Activated naive CD8-positive, alpha-beta T cell treated with anti-CD3 and anti-CD28 coated beads, Interleukin-2, amount 10 ng/mL, durations not matched to agents 7 days and 5 days (primary cell): ENCODE results near the gene FER. TPM values are rescaled to one million over a fixed set of nuclear protein-coding genes. Genes with fewer than 3 reads are reported as not detected.

Experiments used
- ATAC-seq: fragments of 150-1000 bp; cut with Tn5 transposase; one replicate; pipeline ENCODE4 v1.10.0; 2021; ENCODE audit warnings: low read depth, moderate library complexity
- POLR2A ChIA-PET: fragments of 350-600 bp; sonication (Branson Sonifier 250); formaldehyde crosslinking; loops from one replicate; lab custom pipeline; 2021; ENCODE audit warnings: antibody characterized with exemption; lab: Charles Lee
- DNase-seq: peaks from one replicate; pipeline ENCODE4 v3.0.0; 2021
- H3K27ac Mint-ChIP-seq: one replicate; pipeline ENCODE4 v1.8.0; 2022; ENCODE audit warnings: mild to moderate bottlenecking, mixed read lengths
- H3K27me3 Mint-ChIP-seq: one replicate; pipeline ENCODE4 v1.8.0; 2022; ENCODE audit warnings: mild to moderate bottlenecking, moderate library complexity, mixed read lengths
- H3K36me3 Mint-ChIP-seq: one replicate; pipeline ENCODE4 v1.8.0; 2021; ENCODE audit warnings: mild to moderate bottlenecking, mixed read lengths
- H3K4me1 Mint-ChIP-seq: one replicate; pipeline ENCODE4 v1.8.0; 2021; ENCODE audit warnings: mixed read lengths
- H3K4me3 Mint-ChIP-seq: one replicate; pipeline ENCODE4 v1.8.0; 2022; ENCODE audit warnings: mild to moderate bottlenecking, moderate library complexity, mixed read lengths
- H3K9me3 Mint-ChIP-seq: one replicate; pipeline ENCODE4 v1.8.0; 2021; ENCODE audit warnings: mixed read lengths
- total RNA-seq, 2 experiments: library from RNA; stranded (reverse); gene quantifications; one replicate each; pipeline ENCODE4 v1.2.3, GENCODE V29; 2021

The FER gene
- total RNA-seq, 2 experiments from 2014 or later, result 10.8 to 13.5 TPM

- POLR2A ChIA-PET, result no interaction called here
- Mint-ChIP-seq H3K4me1 (no peaks in the 10 kb centered on the region), H3K4me3 (no peak overlapping the region), H3K9me3 (peaks cover 6% of the 10 kb centered on the region), H3K27me3 (no peaks in the 10 kb centered on the region), H3K36me3 (no peaks in the 10 kb centered on the region), H3K27ac (no peak overlapping the region)
- DNase-seq, result no peak
- ATAC-seq, result no peak
Measured at GRCh38 chr5:109121225-109121624, 373.5 kb downstream of the FER start.

- no peak for DNase-seq
- POLR2A ChIA-PET, result no interaction called here
- no peak overlapping the region for H3K4me3 Mint-ChIP-seq
- peaks cover 5% of the 10 kb centered on the region for H3K9me3 Mint-ChIP-seq
- no peaks in the 10 kb centered on the region for H3K36me3 Mint-ChIP-seq
- no peak overlapping the region for H3K27ac Mint-ChIP-seq
- ATAC-seq, result no peak
- H3K4me1 Mint-ChIP-seq, result no peaks in the 10 kb centered on the region
- no peaks in the 10 kb centered on the region for H3K27me3 Mint-ChIP-seq
Measured at GRCh38 chr5:109125755-109126429, 378.2 kb downstream of the FER start.

- H3K36me3 Mint-ChIP-seq, result no peaks in the 10 kb centered on the region
- H3K4me1 Mint-ChIP-seq, result no peaks in the 10 kb centered on the region
- H3K4me3 Mint-ChIP-seq, result no peak overlapping the region
- H3K27ac Mint-ChIP-seq, result no peak overlapping the region
- ATAC-seq (no peak), DNase-seq (no peak)
- peaks cover 5% of the 10 kb centered on the region for H3K9me3 Mint-ChIP-seq
- POLR2A ChIA-PET, result no interaction called here
- no peaks in the 10 kb centered on the region for H3K27me3 Mint-ChIP-seq
Measured at GRCh38 chr5:109126481-109126880, 378.8 kb downstream of the FER start.

GRCh38 chr5:109136906-109137305 is 389.2 kb downstream of the FER start:
- POLR2A ChIA-PET, result no interaction called here

GRCh38 chr5:109141222-109142200 is 393.8 kb downstream of the FER start:
- no peaks in the 10 kb centered on the region for H3K9me3 Mint-ChIP-seq
- H3K4me3 Mint-ChIP-seq, result no peak overlapping the region
- H3K27ac Mint-ChIP-seq, result no peak overlapping the region
- ATAC-seq (no peak), DNase-seq (no peak)
- POLR2A ChIA-PET, result no interaction called here
- H3K36me3 Mint-ChIP-seq, result peaks cover 2% of the 10 kb centered on the region
- H3K4me1 Mint-ChIP-seq, result no peaks in the 10 kb centered on the region
- no peaks in the 10 kb centered on the region for H3K27me3 Mint-ChIP-seq

More at GRCh38 chr5:109136906-109137305, 389.2 kb downstream of the FER start:
- Mint-ChIP-seq H3K4me1 (no peaks in the 10 kb centered on the region), H3K9me3 (no peaks in the 10 kb centered on the region), H3K36me3 (peaks cover 2% of the 10 kb centered on the region), H3K27ac (no peak overlapping the region), H3K27me3 (no peaks in the 10 kb centered on the region), H3K4me3 (no peak overlapping the region)
- ATAC-seq (no peak), DNase-seq (no peak)

- Mint-ChIP-seq H3K36me3 (peaks cover 2% of the 10 kb centered on the region), H3K4me3 (no peak overlapping the region), H3K9me3 (no peaks in the 10 kb centered on the region), H3K4me1 (no peaks in the 10 kb centered on the region), H3K27ac (no peak overlapping the region), H3K27me3 (no peaks in the 10 kb centered on the region)
- no peak for DNase-seq
- no peak for ATAC-seq
- POLR2A ChIA-PET, result no interaction called here
Measured at GRCh38 chr5:109143031-109143430, 395.3 kb downstream of the FER start.

- ATAC-seq (no peak), DNase-seq (no peak)
- Mint-ChIP-seq H3K36me3 (no peaks in the 10 kb centered on the region), H3K27me3 (no peaks in the 10 kb centered on the region), H3K4me1 (peaks cover 2% of the 10 kb centered on the region), H3K4me3 (no peak overlapping the region), H3K27ac (no peak overlapping the region), H3K9me3 (peaks cover under 1% of the 10 kb centered on the region)
- POLR2A ChIA-PET, result no interaction called here
Measured at GRCh38 chr5:109145139-109145538, 397.4 kb downstream of the FER start.

GRCh38 chr5:109146591-109146990 is 398.9 kb downstream of the FER start:
- POLR2A ChIA-PET, result no interaction called here
- Mint-ChIP-seq H3K4me3 (no peak overlapping the region), H3K9me3 (peaks cover 2% of the 10 kb centered on the region), H3K36me3 (no peaks in the 10 kb centered on the region), H3K27ac (no peak overlapping the region), H3K4me1 (peaks cover 5% of the 10 kb centered on the region), H3K27me3 (no peaks in the 10 kb centered on the region)
- DNase-seq (no peak), ATAC-seq (no peak)

- H3K4me3 Mint-ChIP-seq, result no peak overlapping the region
- no peak overlapping the region for H3K27ac Mint-ChIP-seq
- peaks cover 2% of the 10 kb centered on the region for H3K9me3 Mint-ChIP-seq
- H3K27me3 Mint-ChIP-seq, result no peaks in the 10 kb centered on the region
- H3K36me3 Mint-ChIP-seq, result no peaks in the 10 kb centered on the region
- ATAC-seq (no peak), DNase-seq (no peak)
- POLR2A ChIA-PET, result no interaction called here
- peaks cover 9% of the 10 kb centered on the region for H3K4me1 Mint-ChIP-seq
Measured at GRCh38 chr5:109152565-109152964, 404.9 kb downstream of the FER start.

- Mint-ChIP-seq H3K36me3 (no peaks in the 10 kb centered on the region), H3K4me3 (no peak overlapping the region), H3K27me3 (no peaks in the 10 kb centered on the region), H3K27ac (no peak overlapping the region), H3K4me1 (peaks cover 4% of the 10 kb centered on the region), H3K9me3 (no peaks in the 10 kb centered on the region)
- POLR2A ChIA-PET, result no interaction called here
- no peak for DNase-seq
- no peak for ATAC-seq
Measured at GRCh38 chr5:109155625-109156024, 407.9 kb downstream of the FER start.

GRCh38 chr5:109156885-109157284 is 409.2 kb downstream of the FER start:
- H3K9me3 Mint-ChIP-seq, result no peaks in the 10 kb centered on the region
- POLR2A ChIA-PET, result no interaction called here
- peaks cover 1% of the 10 kb centered on the region for H3K36me3 Mint-ChIP-seq
- DNase-seq (no peak), ATAC-seq (no peak)
- no peak overlapping the region for H3K4me3 Mint-ChIP-seq
- no peak overlapping the region for H3K27ac Mint-ChIP-seq
- no peaks in the 10 kb centered on the region for H3K27me3 Mint-ChIP-seq
- peaks cover 4% of the 10 kb centered on the region for H3K4me1 Mint-ChIP-seq

GRCh38 chr5:109160468-109160867 is 412.8 kb downstream of the FER start:
- H3K4me3 Mint-ChIP-seq, result no peak overlapping the region
- POLR2A ChIA-PET, result no interaction called here
- no peaks in the 10 kb centered on the region for H3K4me1 Mint-ChIP-seq
- no peak overlapping the region for H3K27ac Mint-ChIP-seq
- H3K36me3 Mint-ChIP-seq, result peaks cover 1% of the 10 kb centered on the region
- H3K9me3 Mint-ChIP-seq, result no peaks in the 10 kb centered on the region
- no peaks in the 10 kb centered on the region for H3K27me3 Mint-ChIP-seq
- no peak for DNase-seq
- no peak for ATAC-seq

GRCh38 chr5:109161914-109162683 is 414.4 kb downstream of the FER start:
- H3K4me3 Mint-ChIP-seq, result no peak overlapping the region
- no peak overlapping the region for H3K27ac Mint-ChIP-seq
- ATAC-seq (no peak), DNase-seq (no peak)
- peaks cover 1% of the 10 kb centered on the region for H3K36me3 Mint-ChIP-seq
- no peaks in the 10 kb centered on the region for H3K27me3 Mint-ChIP-seq
- no peaks in the 10 kb centered on the region for H3K9me3 Mint-ChIP-seq
- POLR2A ChIA-PET, result no interaction called here
- H3K4me1 Mint-ChIP-seq, result no peaks in the 10 kb centered on the region
